SK-N-SH (cell line): ENCODE data around the gene SYCE1L. TPM values are rescaled to one million over a fixed set of nuclear protein-coding genes. Genes with fewer than 3 reads are reported as not detected.
"Not testable (repeated sequence)": the region's sequence is repeated elsewhere in the genome, so short reads cannot be mapped to it uniquely, and the experiment has no call there.

Source experiments
- CTCF ChIA-PET: fragments of 300-600, 350-600 bp; formaldehyde crosslinking; extraction: SDS; loops from one replicate; lab custom pipeline; 2021; lab: Yijun Ruan, JAX
- POLR2A ChIA-PET: fragments of 350-600 bp; sonication (Branson Sonifier 250); formaldehyde crosslinking; extraction: SDS; loops from one replicate; lab custom pipeline; 2020; ENCODE audit warnings: antibody characterized with exemption, inconsistent platforms; lab: Yijun Ruan, JAX
- DNase-seq: peaks from one replicate; pipeline ENCODE4 v3.0.0; 2012
- H2AFZ ChIP-seq: fragments of 200-600 bp; sonication (generic); 2 replicates; pipeline ENCODE4 v1.8.1; 2016; ENCODE audit warnings: antibody characterized with exemption, mild to moderate bottlenecking, low read depth
- H3F3A ChIP-seq: fragments of 200-600 bp; sonication (generic); replicated peaks from 2 replicates; pipeline ENCODE3; 2016; ENCODE audit warnings: antibody characterized with exemption, mild to moderate bottlenecking; ENCODE audit not compliant: insufficient read depth
- H3K27ac ChIP-seq, 2 experiments: fragments of 200-500 bp in 1 of 2; fragments of 200-600 bp in 1 of 2; sonication (Bioruptor generic) in 1 of 2; sonication (generic), shearing (Covaris generic) in 1 of 2; 2 replicates each; pipeline versions ENCODE4 v1.5.1 to v1.6.1; 2014 to 2016; ENCODE audit warnings: low read depth in 2 of 2, inconsistent platforms in 1 of 2, low read length in 1 of 2, mild to moderate bottlenecking in 1 of 2, mixed read lengths in 1 of 2
- H3K27me3 ChIP-seq: fragments of 200-600 bp; sonication (generic), shearing (Covaris generic); 2 replicates; pipeline ENCODE4 v1.6.1; 2016; ENCODE audit warnings: mixed run types; ENCODE audit not compliant: insufficient read depth
- H3K36me3 ChIP-seq, 2 experiments: fragments of 200-500 bp in 1 of 2; fragments of 200-600 bp in 1 of 2; sonication (Bioruptor generic) in 1 of 2; sonication (generic) in 1 of 2; replicated peaks in 1 of 2; 2 replicates each; pipeline versions ENCODE3 to v1.5.1; 2014 to 2016; ENCODE audit warnings: low read length in 1 of 2, mild to moderate bottlenecking in 1 of 2; ENCODE audit not compliant: insufficient read depth in 2 of 2, control insufficient read depth in 1 of 2
- H3K4me1 ChIP-seq, 2 experiments: fragments of 200-500 bp in 1 of 2; fragments of 200-600 bp in 1 of 2; sonication (Bioruptor generic) in 1 of 2; sonication (generic), shearing (Covaris generic) in 1 of 2; 2 replicates each; pipeline versions ENCODE4 v1.5.1 to v1.6.1; 2014 to 2016; ENCODE audit warnings: low read depth in 1 of 2, low read length in 1 of 2, mixed run types in 1 of 2; ENCODE audit not compliant: insufficient read depth in 2 of 2, control insufficient read depth in 1 of 2
- H3K4me2 ChIP-seq: fragments of 200-600 bp; sonication (generic), shearing (Covaris generic); 2 replicates; pipeline ENCODE4 v1.6.1; 2017; ENCODE audit warnings: mixed run types
- H3K4me3 ChIP-seq, 2 experiments: fragments of 200-500 bp in 1 of 2; fragments of 200-600 bp in 1 of 2; sonication (Bioruptor generic) in 1 of 2; sonication (generic), shearing (Covaris generic) in 1 of 2; 2 replicates each; pipeline versions ENCODE4 v1.5.1 to v1.8.1; 2014 to 2016; ENCODE audit warnings: low read depth in 2 of 2, inconsistent platforms in 1 of 2, low read length in 1 of 2, mild to moderate bottlenecking in 1 of 2, mixed read lengths in 1 of 2, moderate library complexity in 1 of 2
- H3K79me2 ChIP-seq: fragments of 200-600 bp; sonication (generic); 2 replicates; pipeline ENCODE4 v1.8.1; 2017; ENCODE audit warnings: mild to moderate bottlenecking; ENCODE audit not compliant: insufficient read depth
- H3K9ac ChIP-seq: fragments of 200-600 bp; sonication (generic); 2 replicates; pipeline ENCODE4 v1.6.1; 2017; ENCODE audit warnings: mixed run types
- H3K9me2 ChIP-seq: fragments of 200-600 bp; sonication (generic); 2 replicates; pipeline ENCODE4 v1.6.1; 2017; ENCODE audit warnings: mixed run types
- H3K9me3 ChIP-seq: fragments of 200-600 bp; sonication (generic); 2 replicates; pipeline ENCODE4 v1.6.1; 2017; ENCODE audit warnings: mixed run types, mild to moderate bottlenecking, moderate library complexity
- H4K20me1 ChIP-seq: fragments of 200-600 bp; sonication (generic); 2 replicates; pipeline ENCODE4 v1.6.1; 2017; ENCODE audit warnings: mild to moderate bottlenecking, mixed run types; ENCODE audit not compliant: insufficient read depth
- CHD2 ChIP-seq: fragments of 150-350 bp; IDR thresholded peaks from 2 replicates; pipeline ENCODE4 v1.6.1; 2018; ENCODE audit warnings: low read length; ENCODE audit not compliant: partially characterized antibody
- EP300 ChIP-seq, 2 experiments: IDR thresholded peaks; 2 replicates each; pipeline versions ENCODE4 v1.4.0 to v1.6.1; 2012; ENCODE audit warnings: borderline replicate concordance in 1 of 2, low read depth in 1 of 2, low read length in 1 of 2
- GABPA ChIP-seq: IDR thresholded peaks from 2 replicates; pipeline ENCODE4 v1.4.0; 2012; ENCODE audit warnings: low read depth, mild to moderate bottlenecking
- JUND ChIP-seq: IDR thresholded peaks from 2 replicates; pipeline ENCODE4 v1.4.0; 2012
- RAD21 ChIP-seq: IDR thresholded peaks from 2 replicates; pipeline ENCODE4 v1.6.1; 2012; ENCODE audit warnings: mild to moderate bottlenecking, low read length
- RFX5 ChIP-seq: IDR thresholded peaks from 2 replicates; pipeline ENCODE4 v1.6.1; 2012; ENCODE audit warnings: mild to moderate bottlenecking, improper control_type of control experiment, low read length
- WGBS: methylation state at CpG from one replicate; pipeline ENCODE4 v1.1.6; 2017; ENCODE audit warnings: low lambda C conversion rate; 5-methylcytosine and 5-hydroxymethylcytosine counted together
- polyA plus RNA-seq, 3 experiments: library from polyadenylated mRNA; depleted of rRNA; stranded (reverse); fragments of >200 nt; gene quantifications; 2 replicates each; pipeline ENCODE4 v1.2.3, GENCODE V29; 2012
- TF ChIP-seq, protein P1 (sequence below): fragments of 200-600 bp; sonication (generic); IDR thresholded peaks from 2 replicates; pipeline ENCODE4 v1.6.1; 2017; ENCODE audit warnings: antibody characterized with exemption, mild to moderate bottlenecking, moderate library complexity
- TF ChIP-seq, protein P2 (sequence below): fragments of 150-350 bp; IDR thresholded peaks from 2 replicates; pipeline ENCODE4 v1.6.1; 2017; ENCODE audit warnings: antibody characterized with exemption, low read length, low read depth, borderline replicate concordance

SYCE1L gene
- polyA plus RNA-seq, 1 of the 3 experiments (the other 2 are of a cell fraction) = 3.5 TPM

DNA sequence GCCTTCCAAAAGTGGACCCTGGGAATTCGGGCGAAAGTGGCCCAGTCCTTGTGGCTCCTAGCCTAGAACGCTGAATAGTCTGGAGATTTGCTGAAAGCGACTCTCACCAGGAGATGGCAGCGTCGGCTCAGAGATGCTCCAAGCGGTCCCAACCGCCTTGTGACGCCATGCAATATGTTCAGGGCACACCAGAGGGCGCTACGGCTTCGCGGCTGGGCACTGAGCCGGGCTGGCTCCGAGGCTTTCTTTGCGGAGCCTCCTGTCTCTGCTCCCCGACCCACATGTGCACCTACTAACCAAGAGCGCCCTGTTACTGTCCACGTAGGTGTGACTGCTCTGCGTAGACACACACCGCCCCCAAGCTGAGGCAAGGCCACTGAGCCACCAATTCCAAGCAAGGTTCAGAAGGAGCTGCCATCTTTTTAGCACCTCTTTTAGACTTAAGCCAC lies 36.9 kb downstream of the SYCE1L start (continued):
- TF ChIP-seq, protein P1, sequence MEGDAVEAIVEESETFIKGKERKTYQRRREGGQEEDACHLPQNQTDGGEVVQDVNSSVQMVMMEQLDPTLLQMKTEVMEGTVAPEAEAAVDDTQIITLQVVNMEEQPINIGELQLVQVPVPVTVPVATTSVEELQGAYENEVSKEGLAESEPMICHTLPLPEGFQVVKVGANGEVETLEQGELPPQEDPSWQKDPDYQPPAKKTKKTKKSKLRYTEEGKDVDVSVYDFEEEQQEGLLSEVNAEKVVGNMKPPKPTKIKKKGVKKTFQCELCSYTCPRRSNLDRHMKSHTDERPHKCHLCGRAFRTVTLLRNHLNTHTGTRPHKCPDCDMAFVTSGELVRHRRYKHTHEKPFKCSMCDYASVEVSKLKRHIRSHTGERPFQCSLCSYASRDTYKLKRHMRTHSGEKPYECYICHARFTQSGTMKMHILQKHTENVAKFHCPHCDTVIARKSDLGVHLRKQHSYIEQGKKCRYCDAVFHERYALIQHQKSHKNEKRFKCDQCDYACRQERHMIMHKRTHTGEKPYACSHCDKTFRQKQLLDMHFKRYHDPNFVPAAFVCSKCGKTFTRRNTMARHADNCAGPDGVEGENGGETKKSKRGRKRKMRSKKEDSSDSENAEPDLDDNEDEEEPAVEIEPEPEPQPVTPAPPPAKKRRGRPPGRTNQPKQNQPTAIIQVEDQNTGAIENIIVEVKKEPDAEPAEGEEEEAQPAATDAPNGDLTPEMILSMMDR = peak; percentile 99
- peak; percentile 74 for TF ChIP-seq CHD2
- TF ChIP-seq, all 33 proteins: peak for 9

DNA sequence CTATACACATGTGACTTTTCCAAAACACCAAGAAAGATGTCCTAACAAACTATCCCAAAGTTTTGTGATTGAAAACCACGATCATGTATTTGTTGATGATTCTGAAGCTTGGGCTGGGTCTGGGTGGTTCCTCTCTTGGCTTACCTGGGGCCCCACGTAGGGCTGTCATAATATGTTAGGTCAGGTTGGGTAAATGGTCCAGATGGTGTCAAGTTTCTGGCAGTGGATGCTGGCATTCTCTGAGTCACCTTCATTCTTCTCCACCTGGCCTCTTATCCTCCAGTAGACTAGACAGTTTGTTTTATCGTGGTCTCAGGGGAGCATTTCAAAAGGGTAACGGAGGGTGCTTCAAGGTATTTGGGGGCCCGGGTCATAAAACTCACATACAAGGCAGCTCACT lies 39.4 kb downstream of the SYCE1L start:
- Histone ChIP-seq H3K79me2 (no peaks in the 10 kb centered on the region), H3K4me1 (no peaks in the 10 kb centered on the region; a peak in 1 of 4 replicates), H3K9ac (no peak overlapping the region), H4K20me1 (no peaks in the 10 kb centered on the region), H2AFZ (no peak overlapping the region), H3K9me2 (no peaks in the 10 kb centered on the region), H3K27me3 (no peaks in the 10 kb centered on the region), H3F3A (no peaks in the 10 kb centered on the region), H3K4me3 (no peak overlapping the region), H3K36me3 (no peaks in the 10 kb centered on the region), H3K9me3 (no peaks in the 10 kb centered on the region), H3K4me2 (no peak overlapping the region), H3K27ac (no peak overlapping the region)
- ChIA-PET CTCF (interaction anchor here (0.8 to 1.7 kb wide), 2 partner anchors 12 to 345 kb away, joined by 3 to 12 read pairs; no protein-coding TSS in a partner anchor), POLR2A (no interaction called here)
- TF ChIP-seq EP300 (IDR thresholded peaks at IDR 0.05; ENCODE audit: borderline replicate concordance in 1 of 2, low read depth in 1 of 2, low read length in 1 of 2) (no peak), GABPA (no peak), RAD21 (no peak), JUND (no peak), RFX5 (no peak)
- TF ChIP-seq, protein P2, sequence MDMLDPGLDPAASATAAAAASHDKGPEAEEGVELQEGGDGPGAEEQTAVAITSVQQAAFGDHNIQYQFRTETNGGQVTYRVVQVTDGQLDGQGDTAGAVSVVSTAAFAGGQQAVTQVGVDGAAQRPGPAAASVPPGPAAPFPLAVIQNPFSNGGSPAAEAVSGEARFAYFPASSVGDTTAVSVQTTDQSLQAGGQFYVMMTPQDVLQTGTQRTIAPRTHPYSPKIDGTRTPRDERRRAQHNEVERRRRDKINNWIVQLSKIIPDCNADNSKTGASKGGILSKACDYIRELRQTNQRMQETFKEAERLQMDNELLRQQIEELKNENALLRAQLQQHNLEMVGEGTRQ = no peak
- 66% methylated on average over 5 of the region's 5 CpGs for WGBS
- no peak for DNase-seq

DNA sequence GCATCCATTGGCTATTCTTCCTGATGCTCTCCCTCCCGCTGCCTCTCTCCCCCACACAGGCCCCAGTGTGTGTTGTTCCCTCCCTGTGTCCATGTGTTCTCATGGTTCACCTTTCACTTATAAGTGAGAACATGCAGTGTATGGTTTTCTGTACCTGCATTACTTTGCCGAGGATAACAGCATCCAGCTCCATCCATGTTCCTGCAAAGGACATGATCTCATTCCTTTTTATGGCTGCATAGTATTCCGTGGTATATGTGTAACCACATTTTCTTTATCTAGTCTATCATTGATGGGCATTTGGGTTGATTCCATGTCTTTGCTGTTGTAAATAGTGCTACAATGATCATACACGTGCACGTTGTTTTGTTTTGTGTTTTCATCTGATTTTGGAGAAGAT lies 43.3 kb downstream of the SYCE1L start:
- H3K4me3 ChIP-seq, H3K9me2 ChIP-seq, POLR2A ChIA-PET, H3K27me3 ChIP-seq, DNase-seq, H3K27ac ChIP-seq, H3K79me2 ChIP-seq, H3F3A ChIP-seq, H3K4me1 ChIP-seq, H3K9ac ChIP-seq, H3K36me3 ChIP-seq, H3K4me2 ChIP-seq, CTCF ChIA-PET, H2AFZ ChIP-seq, H4K20me1 ChIP-seq, H3K9me3 ChIP-seq: not testable (repeated sequence)
- WGBS = 73% methylated on average over 5 of the region's 5 CpGs
